Measurements from ENCODE around the gene KCNG2. TPM values are rescaled to one million over a fixed set of nuclear protein-coding genes. Genes with fewer than 3 reads are reported as not detected.

KCNG2 gene
- total and polyA plus RNA-seq, 10 of the 15 experiments (the other 5 are each of a cell fraction or from before 2014, with no cell fraction given) = 0.20 to 0.23 TPM; not detected in 8

GRCh38 chr18:79748321-79749180 is 49.2 kb upstream of the KCNG2 start:
- no peaks in the 10 kb centered on the region for H3K4me1 ChIP-seq (ENCODE audit: control insufficient read depth, insufficient read depth, low read length)
- SMC1A ChIA-PET (ENCODE audit: uncharacterized antibody, unreplicated experiment) = no interaction called here
- in situ Hi-C loops (cut with MboI) (no loop called here), intact Hi-C loops (cut with micrococcal nuclease; ENCODE audit: unreplicated experiment) (no loop called here)
- H3K4me2 ChIP-seq (ENCODE audit: control insufficient read depth, insufficient read depth) = no peak overlapping the region
- CTCF ChIA-PET = no interaction called here
- BruUV-seq (replicated peaks) = no TSS peak
- no peak overlapping the region for H3K9ac ChIP-seq (ENCODE audit: control insufficient read depth, insufficient read depth, low read length)
- POLR2A ChIA-PET = no interaction called here
- 94% methylated on average over 36 of the region's 36 CpGs for WGBS (ENCODE audit: insufficient coverage, insufficient replicate concordance, low lambda C conversion rate, missing lambda C conversion rate)
- no peaks in the 10 kb centered on the region for H4K20me1 ChIP-seq (ENCODE audit: control insufficient read depth, insufficient read depth)
- H3K79me2 ChIP-seq (ENCODE audit: control insufficient read depth, insufficient read depth, low read length) = no peaks in the 10 kb centered on the region
- H3K36me3 ChIP-seq (ENCODE audit: control insufficient read depth in 2 of 2, insufficient read depth in 2 of 2, low read length in 1 of 2) = peaks cover 4 to 9% of the 10 kb centered on the region in 2 experiments
- DNase-seq (ENCODE audit: low read depth, low spot score) (no peak), FAIRE-seq (no peak), ATAC-seq (no peak)
- no peak overlapping the region for H3K27ac ChIP-seq (ENCODE audit: control insufficient read depth, insufficient read depth)
- RAD21 ChIA-PET (ENCODE audit: unreplicated experiment) = no interaction called here
- H3K27me3 ChIP-seq (replicated peaks in 1 of 2; ENCODE audit: control insufficient read depth in 2 of 2, insufficient read depth in 2 of 2, low read length in 1 of 2) = no peaks in the 10 kb centered on the region
- H3K9me3 ChIP-seq (replicated peaks; ENCODE audit: control insufficient read depth, insufficient read depth, low read length) = no peaks in the 10 kb centered on the region
- H3K4me3 ChIP-seq = no peak overlapping the region
- TF ChIP-seq, protein P1, sequence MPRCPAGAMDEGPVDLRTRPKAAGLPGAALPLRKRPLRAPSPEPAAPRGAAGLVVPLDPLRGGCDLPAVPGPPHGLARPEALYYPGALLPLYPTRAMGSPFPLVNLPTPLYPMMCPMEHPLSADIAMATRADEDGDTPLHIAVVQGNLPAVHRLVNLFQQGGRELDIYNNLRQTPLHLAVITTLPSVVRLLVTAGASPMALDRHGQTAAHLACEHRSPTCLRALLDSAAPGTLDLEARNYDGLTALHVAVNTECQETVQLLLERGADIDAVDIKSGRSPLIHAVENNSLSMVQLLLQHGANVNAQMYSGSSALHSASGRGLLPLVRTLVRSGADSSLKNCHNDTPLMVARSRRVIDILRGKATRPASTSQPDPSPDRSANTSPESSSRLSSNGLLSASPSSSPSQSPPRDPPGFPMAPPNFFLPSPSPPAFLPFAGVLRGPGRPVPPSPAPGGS (IDR thresholded peaks at IDR 0.05; ENCODE audit: borderline replicate concordance, insufficient read depth, low read depth, low read length, poor library complexity, severe bottlenecking) = peak; percentile 84
- peak; percentile 12 for TF ChIP-seq PBX3 (IDR thresholded peaks at IDR 0.05; ENCODE audit: insufficient replicate concordance, low read depth, low read length)
- TF ChIP-seq, protein P2, sequence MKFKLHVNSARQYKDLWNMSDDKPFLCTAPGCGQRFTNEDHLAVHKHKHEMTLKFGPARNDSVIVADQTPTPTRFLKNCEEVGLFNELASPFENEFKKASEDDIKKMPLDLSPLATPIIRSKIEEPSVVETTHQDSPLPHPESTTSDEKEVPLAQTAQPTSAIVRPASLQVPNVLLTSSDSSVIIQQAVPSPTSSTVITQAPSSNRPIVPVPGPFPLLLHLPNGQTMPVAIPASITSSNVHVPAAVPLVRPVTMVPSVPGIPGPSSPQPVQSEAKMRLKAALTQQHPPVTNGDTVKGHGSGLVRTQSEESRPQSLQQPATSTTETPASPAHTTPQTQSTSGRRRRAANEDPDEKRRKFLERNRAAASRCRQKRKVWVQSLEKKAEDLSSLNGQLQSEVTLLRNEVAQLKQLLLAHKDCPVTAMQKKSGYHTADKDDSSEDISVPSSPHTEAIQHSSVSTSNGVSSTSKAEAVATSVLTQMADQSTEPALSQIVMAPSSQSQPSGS (IDR thresholded peaks at IDR 0.05; ENCODE audit: low read length) = no peak
- H2AFZ ChIP-seq (ENCODE audit: control insufficient read depth, low read depth, low read length) = no peak overlapping the region

All from GM12878 (cell line).